ENCODE results near the gene KRTAP23-1. TPM values are rescaled to one million over a fixed set of nuclear protein-coding genes. Genes with fewer than 3 reads are reported as not detected.

The KRTAP23-1 gene, protein sequence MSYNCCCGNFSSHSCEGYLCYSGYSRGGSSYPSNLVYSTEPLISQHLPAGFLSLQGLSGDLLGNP
- total RNA-seq, result not detected in 2 replicates

DNA sequence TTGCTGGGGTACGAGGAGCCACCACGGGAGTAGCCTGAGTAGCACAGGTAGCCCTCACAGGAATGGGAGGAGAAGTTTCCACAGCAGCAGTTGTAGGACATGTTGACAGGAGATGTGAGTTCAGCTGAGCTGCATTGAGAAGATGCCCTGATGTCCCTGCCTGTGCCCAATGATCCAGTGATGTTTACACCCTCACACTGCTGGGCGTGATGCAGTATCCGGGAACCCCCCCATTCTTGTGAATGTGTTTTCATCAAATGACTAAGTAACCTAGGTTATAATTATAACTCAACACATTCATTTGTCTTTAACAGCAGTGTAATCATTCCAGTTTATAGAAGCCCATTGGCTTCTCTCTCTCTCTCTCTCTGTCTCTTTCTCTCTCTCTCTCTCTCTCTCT lies at the start of gene KRTAP23-1:
Gene KRTAP23-1, minus strand, starts transcription at position 101 of the 400 bp plus-strand sequence. Its CDS starts 0 bp downstream, at position 101.

DNA sequence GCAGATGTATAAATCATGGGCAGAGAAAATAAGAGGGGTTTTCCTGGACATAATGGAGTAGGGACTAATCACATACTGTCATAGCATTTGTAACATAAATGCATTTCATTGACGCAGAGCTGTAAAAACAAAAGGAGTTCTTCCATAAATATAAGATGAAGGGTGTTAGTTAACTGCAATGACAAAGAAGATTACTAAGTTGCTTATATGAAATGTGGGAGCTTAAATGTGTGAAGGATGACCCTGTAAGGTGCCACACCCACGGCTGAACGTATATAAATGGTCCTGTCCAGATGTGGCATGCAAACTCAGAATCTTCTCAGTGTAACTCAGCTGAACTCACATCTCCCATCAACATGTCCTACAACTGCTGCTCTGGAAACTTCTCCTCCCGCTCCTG lies 47.3 kb upstream of the KRTAP23-1 start, which contains the start of gene KRTAP13-1:
Gene KRTAP13-1, plus strand, starts transcription at position 301 of the 400 bp plus-strand sequence. Its CDS starts 56 bp downstream, at position 357.

DNA sequence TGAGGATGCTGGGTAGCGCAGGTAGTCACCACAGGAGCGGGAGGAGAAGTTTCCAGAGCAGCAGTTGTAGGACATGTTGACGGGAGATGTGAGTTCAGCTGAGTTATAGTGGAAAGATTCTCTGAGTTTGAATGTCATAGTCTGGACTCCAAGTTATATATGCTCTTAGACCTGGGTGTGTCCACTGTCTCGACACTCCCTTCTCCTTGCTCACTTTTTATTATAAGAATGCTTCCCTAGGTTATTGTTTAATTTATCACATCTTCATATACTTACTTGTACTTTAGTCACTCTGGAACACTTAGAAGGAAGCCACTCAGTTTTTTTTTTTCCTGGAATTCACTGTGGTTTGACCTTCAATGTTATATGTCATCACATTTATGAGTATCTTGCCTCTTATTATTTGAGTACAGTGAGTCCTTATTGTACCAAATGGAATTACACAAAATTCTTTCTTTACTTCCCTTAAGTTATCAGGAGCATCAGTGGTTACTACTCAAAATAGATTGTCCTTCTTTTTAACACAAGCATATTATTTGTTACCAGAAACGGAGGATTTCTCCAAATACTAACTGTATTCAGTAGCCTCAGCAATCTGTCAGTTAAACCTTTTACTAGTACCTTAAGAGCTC lies 23.8 kb upstream of the KRTAP23-1 start, which contains the start of gene KRTAP13-2:
Gene KRTAP13-2, minus strand, starts transcription at position 133 of the 632 bp plus-strand sequence. Its CDS starts 58 bp downstream, at position 75.

DNA sequence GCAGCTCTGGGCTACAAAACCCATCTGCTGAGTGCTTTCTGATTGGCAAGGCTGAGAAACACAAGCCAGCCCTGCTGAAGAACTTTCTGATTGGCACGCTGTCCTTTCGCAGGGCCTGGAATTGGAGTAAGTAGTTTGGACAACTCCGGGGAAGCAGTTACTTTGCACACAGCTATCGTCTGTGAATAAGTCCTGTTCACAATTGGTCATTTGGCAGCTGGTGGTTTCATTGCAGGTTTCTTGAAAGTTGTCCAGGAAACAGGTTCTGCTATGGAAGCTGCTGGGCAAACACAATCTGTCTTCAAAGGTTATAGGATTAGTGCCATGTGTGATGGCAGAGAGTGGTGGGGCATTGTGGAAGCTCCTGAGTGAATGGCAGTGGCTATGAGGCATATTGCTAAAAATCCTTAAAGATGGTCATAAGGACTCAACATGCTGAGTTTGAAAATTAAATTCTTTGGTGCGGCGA lies 11.1 kb downstream of the KRTAP23-1 start, which contains the start of gene KRTAP27-1:
Gene KRTAP27-1, minus strand, starts transcription at position 419 of the 469 bp plus-strand sequence. Its CDS starts 26 bp downstream, at position 393.

DNA sequence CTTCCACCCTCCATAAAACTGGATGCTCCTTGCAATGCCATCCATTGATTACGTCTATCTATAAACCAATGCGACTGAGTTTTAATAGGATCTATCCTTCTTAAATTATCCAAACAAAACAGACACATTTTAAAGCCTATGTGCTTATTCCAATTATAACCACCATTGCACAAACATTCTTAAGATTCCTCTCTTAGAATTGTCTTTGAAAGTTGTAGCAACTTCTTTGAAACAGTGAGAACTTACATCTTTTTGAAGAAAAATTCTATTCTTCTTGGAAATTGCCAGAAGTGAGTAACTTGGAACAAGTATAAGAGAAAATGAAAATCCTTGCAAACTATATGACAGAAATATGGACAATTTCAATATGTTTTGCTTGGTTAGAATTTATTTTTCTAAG lies 28.2 kb downstream of the KRTAP23-1 start, which contains the start of gene KRTAP26-1:
Gene KRTAP26-1, minus strand, starts transcription at position 101 of the 400 bp plus-strand sequence. CDS start 280 bp downstream, outside the sequence.

Other genes with a start within 250 kb of the KRTAP23-1 start
- not detected in 2 replicates for gene CLDN17, start 181.8 kb downstream of the KRTAP23-1 start, total RNA-seq
- not detected in 2 replicates for gene CLDN8, start 132.5 kb downstream of the KRTAP23-1 start, total RNA-seq
- gene KRTAP24-1, start 65.7 kb downstream of the KRTAP23-1 start, total RNA-seq, result not detected in 2 replicates
- not detected in 2 replicates for gene KRTAP25-1, start 59.1 kb downstream of the KRTAP23-1 start, total RNA-seq
- not detected in 2 replicates for gene KRTAP26-1, start 28.3 kb downstream of the KRTAP23-1 start, total RNA-seq
- not detected in 2 replicates for gene KRTAP27-1, start 10.9 kb downstream of the KRTAP23-1 start, total RNA-seq
- not detected in 2 replicates for gene KRTAP13-2, start 23.7 kb upstream of the KRTAP23-1 start, total RNA-seq
- not detected in 2 replicates for gene KRTAP13-1, start 47.4 kb upstream of the KRTAP23-1 start, total RNA-seq
- not detected in 2 replicates for gene KRTAP13-3, start 77.3 kb upstream of the KRTAP23-1 start, total RNA-seq
- gene KRTAP13-4, start 81.6 kb upstream of the KRTAP23-1 start, total RNA-seq, result not detected in 2 replicates
- not detected in 2 replicates for gene KRTAP15-1, start 91.7 kb upstream of the KRTAP23-1 start, total RNA-seq
- gene KRTAP19-1, start 131.8 kb upstream of the KRTAP23-1 start, total RNA-seq, result not detected in 2 replicates
- gene KRTAP19-2, start 138.8 kb upstream of the KRTAP23-1 start, total RNA-seq, result not detected in 2 replicates
- gene KRTAP19-3, start 143.4 kb upstream of the KRTAP23-1 start, total RNA-seq, result not detected in 2 replicates
- gene KRTAP19-4, start 148.6 kb upstream of the KRTAP23-1 start, total RNA-seq, result not detected in 2 replicates
- not detected in 2 replicates for gene KRTAP19-5, start 153.5 kb upstream of the KRTAP23-1 start, total RNA-seq
- not detected in 2 replicates for gene KRTAP19-6, start 193.3 kb upstream of the KRTAP23-1 start, total RNA-seq
- not detected in 2 replicates for gene KRTAP19-7, start 212.7 kb upstream of the KRTAP23-1 start, total RNA-seq
- not detected in 2 replicates for gene KRTAP22-2, start 241.8 kb upstream of the KRTAP23-1 start, total RNA-seq
- not detected in 2 replicates for gene KRTAP6-3, start 243.8 kb upstream of the KRTAP23-1 start, total RNA-seq